ENCODE results near the gene OR8D4.

DNA sequence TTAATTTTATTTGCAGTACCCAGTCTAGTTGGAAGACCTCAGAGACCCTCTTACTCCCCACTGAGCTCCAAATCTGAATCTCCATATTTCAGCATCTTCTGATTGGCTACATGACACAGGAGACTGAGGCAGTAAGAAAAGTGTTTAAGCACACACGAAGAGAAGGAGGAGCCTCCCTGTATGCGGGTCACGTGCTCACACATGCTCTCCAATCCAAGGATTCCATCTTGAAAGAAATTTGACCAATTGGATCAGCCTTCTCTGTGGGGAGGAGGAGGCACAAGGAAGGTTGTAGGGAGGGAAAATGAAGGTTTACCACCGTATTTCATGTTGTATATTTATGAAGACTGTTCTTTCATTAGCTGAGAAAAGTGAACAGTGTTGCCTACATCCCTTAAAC lies 40.4 kb downstream of the OR8D4 start:
- TF ChIP-seq ZFP3 (CRISPR knock-in tag; IDR thresholded peaks at IDR 0.05) (no peak), ZFP30 (CRISPR knock-in tag; IDR thresholded peaks at IDR 0.05) (no peak), RARB (CRISPR knock-in tag; IDR thresholded peaks at IDR 0.05) (no peak)
- TF ChIP-seq, protein P1, sequence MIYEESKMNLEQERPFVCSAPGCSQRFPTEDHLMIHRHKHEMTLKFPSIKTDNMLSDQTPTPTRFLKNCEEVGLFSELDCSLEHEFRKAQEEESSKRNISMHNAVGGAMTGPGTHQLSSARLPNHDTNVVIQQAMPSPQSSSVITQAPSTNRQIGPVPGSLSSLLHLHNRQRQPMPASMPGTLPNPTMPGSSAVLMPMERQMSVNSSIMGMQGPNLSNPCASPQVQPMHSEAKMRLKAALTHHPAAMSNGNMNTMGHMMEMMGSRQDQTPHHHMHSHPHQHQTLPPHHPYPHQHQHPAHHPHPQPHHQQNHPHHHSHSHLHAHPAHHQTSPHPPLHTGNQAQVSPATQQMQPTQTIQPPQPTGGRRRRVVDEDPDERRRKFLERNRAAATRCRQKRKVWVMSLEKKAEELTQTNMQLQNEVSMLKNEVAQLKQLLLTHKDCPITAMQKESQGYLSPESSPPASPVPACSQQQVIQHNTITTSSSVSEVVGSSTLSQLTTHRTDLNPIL (CRISPR knock-in tag; IDR thresholded peaks at IDR 0.05; ENCODE audit: low read depth), result no peak

All from SK-N-SH treated with all-trans-retinoic acid at 6 μM for 48 hours (cell line).